ENCODE data around the gene H3-3A. TPM values are rescaled to one million over a fixed set of nuclear protein-coding genes. Genes with fewer than 3 reads are reported as not detected.
A peak's percentile ranks its signal among the peaks of the same experiment; 100 is the strongest.

The H3-3A gene
- polyA plus RNA-seq, 4 donors = 697 to 1,257 (median 934) TPM

DNA sequence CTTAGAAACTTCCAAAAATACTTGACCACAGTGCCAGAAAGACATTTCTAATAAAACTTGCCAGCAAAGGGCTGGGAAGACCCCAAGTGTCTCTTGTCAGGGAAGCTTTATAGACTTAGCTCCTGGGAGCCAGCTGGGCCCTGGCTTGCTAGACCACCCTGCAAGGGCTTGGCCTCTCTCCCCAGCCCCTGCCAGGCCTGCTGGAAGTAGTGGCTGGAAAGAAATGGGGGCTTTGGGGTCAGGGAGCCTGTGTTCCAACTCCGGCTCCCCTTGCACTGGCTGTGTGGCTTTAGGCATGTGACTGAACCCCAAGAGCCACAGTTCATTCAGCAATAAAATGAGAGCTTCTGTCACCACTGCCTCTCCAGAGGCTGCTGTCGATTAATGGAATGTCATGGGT lies 31.1 kb downstream of the H3-3A start:
- FAIRE-seq = no peak
- Histone ChIP-seq H3K27ac (ENCODE audit: low read depth in 1 of 3, low read length in 2 of 3) (no peak overlapping the region), H3K4me1 (ENCODE audit: control insufficient read depth in 3 of 3, insufficient read depth in 2 of 3, low read depth in 1 of 3, low read length in 2 of 3) (no peaks in the 10 kb centered on the region), H3K4me3 (ENCODE audit: low read depth in 1 of 3, low read length in 3 of 3) (no peak overlapping the region), H3K27me3 (ENCODE audit: control insufficient read depth in 3 of 3, insufficient read depth in 3 of 3, low read length in 3 of 3) (peaks cover 0 to under 1% (median 0%) of the 10 kb centered on the region in 3 donors), H3K36me3 (ENCODE audit: control insufficient read depth in 3 of 3, insufficient read depth in 2 of 3, low read depth in 1 of 3, low read length in 3 of 3) (no peaks in the 10 kb centered on the region), H3K9me3 (ENCODE audit: control insufficient read depth in 2 of 2, insufficient read depth in 1 of 2, low read depth in 1 of 2, low read length in 1 of 2) (no peaks in the 10 kb centered on the region)
- 84 to 97% (median 92%) methylated on average over 2 of the region's 2 CpGs for WGBS, 3 donors
- no peak for DNase-seq

DNA sequence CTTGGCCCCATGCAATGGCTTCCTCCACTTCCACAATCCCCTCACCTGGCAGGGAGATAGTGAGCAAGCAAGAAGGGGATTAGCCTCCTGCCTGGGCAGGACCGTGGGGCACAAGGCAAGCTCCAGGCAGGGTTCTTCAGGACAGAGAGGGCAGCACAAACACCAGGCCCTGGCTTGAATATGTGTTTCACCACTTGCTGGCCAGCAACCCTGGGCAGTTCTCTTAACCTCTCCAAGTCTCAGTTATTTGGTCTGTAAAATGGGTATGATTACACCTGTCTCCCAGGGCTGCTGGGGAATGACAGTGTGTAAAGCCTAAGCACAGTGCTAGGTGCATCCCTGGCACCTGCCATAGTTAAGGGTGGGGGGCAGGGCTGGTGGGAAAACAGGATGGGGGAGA lies 31.9 kb downstream of the H3-3A start:
- no peak overlapping the region for H3K4me3 ChIP-seq (ENCODE audit: low read depth in 1 of 3, low read length in 3 of 3)
- WGBS, 3 donors = 29 to 83% (median 55%) methylated on average over 1 of the region's 1 CpG
- DNase-seq = no peak
- no peaks in the 10 kb centered on the region for H3K9me3 ChIP-seq (ENCODE audit: control insufficient read depth in 2 of 2, insufficient read depth in 1 of 2, low read depth in 1 of 2, low read length in 1 of 2)
- H3K27me3 ChIP-seq (ENCODE audit: control insufficient read depth in 3 of 3, insufficient read depth in 3 of 3, low read length in 3 of 3) = peaks cover 0 to 6% (median 0%) of the 10 kb centered on the region in 3 donors
- H3K27ac ChIP-seq (ENCODE audit: low read depth in 1 of 3, low read length in 2 of 3) = no peak overlapping the region
- H3K36me3 ChIP-seq (ENCODE audit: control insufficient read depth in 3 of 3, insufficient read depth in 2 of 3, low read depth in 1 of 3, low read length in 3 of 3) = peaks cover 0 to 3% (median 0%) of the 10 kb centered on the region in 3 donors
- FAIRE-seq = no peak
- H3K4me1 ChIP-seq (ENCODE audit: control insufficient read depth in 3 of 3, insufficient read depth in 2 of 3, low read depth in 1 of 3, low read length in 2 of 3) = no peaks in the 10 kb centered on the region

DNA sequence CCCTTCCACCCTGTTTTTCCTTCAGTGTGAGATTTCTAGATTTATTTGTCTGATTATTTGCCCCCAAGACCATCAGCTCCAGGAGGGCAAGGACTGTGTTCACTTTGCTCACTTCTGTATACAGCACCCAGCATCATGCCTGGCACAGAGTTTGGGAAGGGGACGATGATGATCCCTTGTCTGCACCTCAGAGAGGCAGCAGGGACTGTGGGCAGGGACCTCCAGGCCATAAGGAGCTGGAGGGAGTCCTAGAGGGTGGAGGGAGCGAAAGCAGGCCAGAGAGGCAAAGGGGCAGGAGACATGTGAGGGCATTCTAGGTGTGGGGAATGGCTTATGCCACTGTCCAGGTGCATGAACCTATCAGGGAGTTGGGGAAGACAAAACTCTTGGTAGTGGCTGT lies 32.8 kb downstream of the H3-3A start:
- DNase-seq = no peak
- Histone ChIP-seq H3K27me3 (ENCODE audit: control insufficient read depth in 3 of 3, insufficient read depth in 3 of 3, low read length in 3 of 3) (peaks cover 0 to 6% (median 0%) of the 10 kb centered on the region in 3 donors), H3K9me3 (ENCODE audit: control insufficient read depth in 2 of 2, insufficient read depth in 1 of 2, low read depth in 1 of 2, low read length in 1 of 2) (no peaks in the 10 kb centered on the region), H3K4me1 (ENCODE audit: control insufficient read depth in 3 of 3, insufficient read depth in 2 of 3, low read depth in 1 of 3, low read length in 2 of 3) (no peaks in the 10 kb centered on the region), H3K27ac (ENCODE audit: low read depth in 1 of 3, low read length in 2 of 3) (no peak overlapping the region), H3K4me3 (ENCODE audit: low read depth in 1 of 3, low read length in 3 of 3) (no peak overlapping the region), H3K36me3 (ENCODE audit: control insufficient read depth in 3 of 3, insufficient read depth in 2 of 3, low read depth in 1 of 3, low read length in 3 of 3) (peaks cover 0 to 3% (median 0%) of the 10 kb centered on the region in 3 donors)
- FAIRE-seq = no peak
- WGBS, 3 donors = 84 to 89% (median 87%) methylated on average over 2 of the region's 2 CpGs

DNA sequence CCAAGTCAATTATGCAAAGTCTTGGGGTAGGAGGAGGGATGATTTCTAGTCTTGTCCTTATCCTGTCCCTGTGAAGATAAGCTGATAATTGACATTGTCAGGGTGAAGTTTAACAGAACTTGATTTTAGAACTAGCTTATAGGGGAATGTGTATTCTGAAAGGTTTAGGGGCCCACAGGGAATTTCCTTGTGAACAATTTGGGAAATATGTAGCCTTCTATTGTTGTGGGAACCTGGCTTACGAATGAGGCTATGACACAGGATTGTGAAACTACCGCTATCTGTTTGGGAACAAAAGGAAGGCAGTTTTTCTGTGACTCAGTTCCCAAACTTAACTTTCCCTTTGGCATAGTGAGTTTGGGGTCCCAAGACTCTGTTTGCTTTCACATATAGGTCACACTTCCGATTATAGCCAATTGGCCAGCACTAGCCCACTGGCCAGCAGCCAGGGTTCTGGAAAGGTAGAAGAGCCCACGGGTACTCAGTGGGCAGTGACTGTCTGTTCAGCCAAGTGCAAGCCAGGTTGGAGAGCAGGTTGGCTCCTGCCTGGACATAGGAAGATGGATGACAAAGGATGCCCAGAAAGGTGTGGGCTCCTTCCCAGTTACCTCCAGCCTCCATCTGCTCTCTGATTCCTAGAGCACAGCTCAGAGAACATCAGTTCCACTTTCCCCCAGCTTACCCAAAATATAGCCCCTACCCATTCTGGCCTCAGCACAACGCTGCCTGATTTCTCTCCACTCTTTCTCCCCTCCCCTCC lies 35.5 kb downstream of the H3-3A start:
- WGBS, 3 donors = 74 to 82% (median 81%) methylated on average over 5 of the region's 5 CpGs
- no peak for FAIRE-seq

DNA sequence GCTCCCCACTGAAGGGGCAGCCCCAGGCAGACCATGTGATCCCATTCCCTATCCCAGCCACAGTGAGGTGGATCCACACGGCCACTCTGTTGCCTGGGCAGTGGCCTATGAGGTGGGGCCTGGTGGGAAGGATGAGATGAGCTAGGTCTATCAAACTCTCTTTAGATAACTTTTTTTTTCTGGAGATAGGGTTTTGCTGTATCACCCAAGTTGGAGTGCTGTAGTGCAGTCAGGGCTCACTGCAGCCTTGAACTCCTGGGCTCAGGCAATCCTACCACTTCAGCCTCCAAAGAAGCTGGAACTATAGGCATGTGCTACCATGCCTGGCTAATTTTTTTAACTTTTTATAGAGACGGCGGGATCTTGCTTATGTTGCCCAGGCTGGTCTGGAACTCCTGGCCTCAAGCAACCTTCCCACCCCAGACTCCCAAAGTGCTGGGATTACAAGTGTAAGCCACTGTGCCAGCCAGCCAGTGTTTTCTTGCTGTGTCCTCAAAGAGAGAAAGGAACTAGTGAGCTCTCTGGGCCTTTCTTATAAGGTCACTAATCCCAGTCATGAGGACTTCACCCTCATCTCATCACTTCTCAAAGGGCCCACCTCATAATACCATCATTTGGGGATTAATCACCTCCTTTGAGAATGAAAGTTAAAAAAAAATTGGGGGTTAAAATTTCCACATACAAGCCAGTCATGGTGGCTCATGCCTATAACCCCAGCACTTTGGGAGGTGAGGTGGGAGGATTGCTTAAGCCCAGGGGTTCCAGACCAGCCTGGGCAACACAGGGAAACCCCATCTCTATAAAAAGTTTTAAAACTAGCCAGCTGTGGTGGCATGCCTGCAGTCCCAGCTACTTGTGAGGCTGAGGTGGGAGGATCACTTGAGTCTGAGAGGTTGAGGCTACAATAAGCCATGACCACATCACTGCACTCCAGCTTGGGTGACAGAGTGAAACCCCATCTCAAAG lies 36.6 kb downstream of the H3-3A start:
- no peak overlapping the region for H3K27ac ChIP-seq (ENCODE audit: low read depth in 1 of 3, low read length in 2 of 3)
- WGBS, 3 donors = 91 to 97% (median 94%) methylated on average over 3 of the region's 3 CpGs
- H3K4me1 ChIP-seq (ENCODE audit: control insufficient read depth in 3 of 3, insufficient read depth in 2 of 3, low read depth in 1 of 3, low read length in 2 of 3) = no peaks in the 10 kb centered on the region
- peaks cover 0 to 3% (median 0%) of the 10 kb centered on the region in 3 donors for H3K36me3 ChIP-seq (ENCODE audit: control insufficient read depth in 3 of 3, insufficient read depth in 2 of 3, low read depth in 1 of 3, low read length in 3 of 3)
- H3K9me3 ChIP-seq (ENCODE audit: control insufficient read depth in 2 of 2, insufficient read depth in 1 of 2, low read depth in 1 of 2, low read length in 1 of 2) = no peaks in the 10 kb centered on the region
- DNase-seq (no peak), FAIRE-seq (no peak)
- peaks cover 0 to 9% (median 0%) of the 10 kb centered on the region in 3 donors for H3K27me3 ChIP-seq (ENCODE audit: control insufficient read depth in 3 of 3, insufficient read depth in 3 of 3, low read length in 3 of 3)
- H3K4me3 ChIP-seq (ENCODE audit: low read depth in 1 of 3, low read length in 3 of 3) = no peak overlapping the region

More for the DNA sequence above, 35.5 kb downstream of the H3-3A start:
- H3K27ac ChIP-seq (ENCODE audit: low read depth in 1 of 3, low read length in 2 of 3) = no peak overlapping the region
- H3K9me3 ChIP-seq (ENCODE audit: control insufficient read depth in 2 of 2, insufficient read depth in 1 of 2, low read depth in 1 of 2, low read length in 1 of 2) = no peaks in the 10 kb centered on the region
- H3K27me3 ChIP-seq (ENCODE audit: control insufficient read depth in 3 of 3, insufficient read depth in 3 of 3, low read length in 3 of 3) = peaks cover 0 to 9% (median 0%) of the 10 kb centered on the region in 3 donors
- H3K4me3 ChIP-seq (ENCODE audit: low read depth in 1 of 3, low read length in 3 of 3) = no peak overlapping the region
- no peak for DNase-seq
- H3K36me3 ChIP-seq (ENCODE audit: control insufficient read depth in 3 of 3, insufficient read depth in 2 of 3, low read depth in 1 of 3, low read length in 3 of 3) = peaks cover 0 to 3% (median 0%) of the 10 kb centered on the region in 3 donors
- no peaks in the 10 kb centered on the region for H3K4me1 ChIP-seq (ENCODE audit: control insufficient read depth in 3 of 3, insufficient read depth in 2 of 3, low read depth in 1 of 3, low read length in 2 of 3)

DNA sequence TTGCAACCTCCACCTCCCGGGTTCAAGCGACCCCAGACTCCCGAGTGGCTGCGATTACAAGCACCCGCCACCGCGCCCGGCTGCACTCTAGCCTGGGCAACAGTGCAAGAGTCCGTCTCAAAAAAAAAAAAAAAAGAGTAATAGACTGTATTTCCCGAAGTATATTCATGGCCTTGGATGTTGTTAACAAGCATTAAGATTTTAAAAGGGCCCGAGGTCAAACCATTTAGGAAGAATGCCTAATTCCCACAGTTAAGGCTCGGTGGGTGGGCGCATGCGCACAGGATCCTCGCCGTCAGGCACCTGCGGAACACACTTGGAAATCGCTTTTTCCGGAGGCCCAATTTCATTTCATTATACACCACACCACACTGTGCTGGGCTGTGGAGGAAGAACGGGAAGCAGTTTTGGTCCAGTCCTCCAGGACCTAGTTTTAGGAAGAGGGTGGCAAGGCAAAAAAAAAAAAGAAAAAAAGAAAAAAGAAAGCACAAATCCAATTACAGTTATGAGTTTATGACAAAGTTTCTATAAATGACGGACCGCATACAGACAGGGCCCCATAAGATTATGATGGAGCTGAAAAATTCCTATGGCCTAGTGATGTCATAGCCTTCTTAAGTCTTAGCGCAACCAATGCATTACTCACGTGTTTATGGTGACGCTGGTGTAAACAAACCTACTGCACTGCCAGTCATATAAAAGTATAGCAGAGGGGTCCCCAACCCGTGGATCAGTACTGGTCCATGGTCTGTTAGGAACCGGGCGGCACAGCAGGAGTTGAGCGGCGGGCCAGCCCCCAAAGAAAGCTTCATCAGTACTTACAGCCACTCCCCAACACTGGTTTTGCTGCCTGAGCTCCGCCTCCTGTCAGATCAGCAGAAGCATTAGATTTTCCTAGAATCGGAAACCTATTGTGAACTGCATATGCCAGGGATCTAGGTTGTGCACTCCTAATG lies 38.2 kb downstream of the H3-3A start:
- DNase-seq = peak; percentile 41 to 61
- H3K27ac ChIP-seq (ENCODE audit: low read depth in 1 of 3, low read length in 2 of 3) = no peak overlapping the region
- FAIRE-seq = no peak
- no peaks in the 10 kb centered on the region for H3K4me1 ChIP-seq (ENCODE audit: control insufficient read depth in 3 of 3, insufficient read depth in 2 of 3, low read depth in 1 of 3, low read length in 2 of 3)
- WGBS, 3 donors = 4 to 9% (median 5%) methylated on average over 32 of the region's 32 CpGs
- H3K27me3 ChIP-seq (ENCODE audit: control insufficient read depth in 3 of 3, insufficient read depth in 3 of 3, low read length in 3 of 3) = peaks cover 0 to 9% (median 0%) of the 10 kb centered on the region in 3 donors
- peaks cover 0 to 3% (median 0%) of the 10 kb centered on the region in 3 donors for H3K36me3 ChIP-seq (ENCODE audit: control insufficient read depth in 3 of 3, insufficient read depth in 2 of 3, low read depth in 1 of 3, low read length in 3 of 3)
- no peaks in the 10 kb centered on the region for H3K9me3 ChIP-seq (ENCODE audit: control insufficient read depth in 2 of 2, insufficient read depth in 1 of 2, low read depth in 1 of 2, low read length in 1 of 2)
- peak overlapping the region in 2 of 3 donors; percentile 44 to 50 for H3K4me3 ChIP-seq (ENCODE audit: low read depth in 1 of 3, low read length in 3 of 3)

DNA sequence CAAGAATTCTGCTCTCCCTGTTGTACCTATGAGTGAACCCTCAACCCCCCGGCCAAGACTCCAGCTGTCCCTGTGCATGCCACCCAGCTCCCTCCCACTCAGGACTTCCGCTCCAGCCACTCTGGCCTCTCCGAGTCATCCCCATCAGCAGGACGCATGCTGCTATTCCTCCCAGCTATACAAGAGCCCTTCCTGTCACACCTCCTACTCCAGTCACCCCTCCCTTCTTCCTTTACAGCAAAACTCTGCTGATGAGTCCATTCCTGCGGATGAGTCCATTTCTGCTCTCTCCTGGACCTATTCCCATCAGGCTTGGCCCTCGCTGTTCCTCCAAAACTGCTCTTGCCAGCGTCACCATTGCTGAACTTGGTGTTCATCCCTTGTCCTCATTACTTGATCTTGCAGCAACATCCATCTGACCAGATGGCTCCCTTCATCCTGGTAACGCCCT lies 42.2 kb downstream of the H3-3A start:
- Histone ChIP-seq H3K4me3 (ENCODE audit: low read depth in 1 of 3, low read length in 3 of 3) (no peak overlapping the region), H3K27me3 (ENCODE audit: control insufficient read depth in 3 of 3, insufficient read depth in 3 of 3, low read length in 3 of 3) (peaks cover 0 to 3% (median 0%) of the 10 kb centered on the region in 3 donors), H3K27ac (ENCODE audit: low read depth in 1 of 3, low read length in 2 of 3) (no peak overlapping the region), H3K4me1 (ENCODE audit: control insufficient read depth in 3 of 3, insufficient read depth in 2 of 3, low read depth in 1 of 3, low read length in 2 of 3) (peaks cover 0 to 4% (median 0%) of the 10 kb centered on the region in 3 donors), H3K9me3 (ENCODE audit: control insufficient read depth in 2 of 2, insufficient read depth in 1 of 2, low read depth in 1 of 2, low read length in 1 of 2) (no peaks in the 10 kb centered on the region), H3K36me3 (ENCODE audit: control insufficient read depth in 3 of 3, insufficient read depth in 2 of 3, low read depth in 1 of 3, low read length in 3 of 3) (no peaks in the 10 kb centered on the region)
- WGBS, 3 donors = 72 to 92% (median 91%) methylated on average over 7 to 8 of the region's 8 CpGs
- FAIRE-seq = no peak
- no peak for DNase-seq
